C4-2B (cell line): ENCODE data around the gene ZNF385D.

Experiments used
- ZFX ChIP-seq: fragments of 450-650 bp; IDR thresholded peaks from 2 replicates; pipeline ENCODE4 v1.6.1; 2017
- TF ChIP-seq, protein P1 (sequence below): fragments of 450-650 bp; conservative IDR thresholded peaks from 2 replicates; pipeline ENCODE4 v1.5.1; 2017; ENCODE audit warnings: mild to moderate bottlenecking

DNA sequence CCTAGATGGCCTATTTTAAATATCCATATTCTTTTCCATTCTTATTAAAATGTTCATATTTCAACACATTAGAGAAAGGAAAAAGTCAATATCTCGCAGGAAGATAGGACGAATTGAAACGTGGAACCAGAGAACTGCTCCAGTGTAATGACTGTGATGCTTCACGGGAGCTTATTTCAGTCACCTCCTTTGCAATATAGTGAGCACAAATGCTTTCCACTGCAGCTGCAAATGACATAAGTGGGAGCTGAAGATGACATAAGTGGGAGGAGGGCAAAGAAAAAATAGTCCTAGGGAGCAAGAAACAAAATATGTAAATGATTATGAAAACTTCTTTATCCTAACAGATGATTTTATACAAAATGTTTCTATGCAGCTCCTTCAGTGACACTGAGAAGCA is 324.1 kb downstream of the ZNF385D start:
- TF ChIP-seq, protein P1, sequence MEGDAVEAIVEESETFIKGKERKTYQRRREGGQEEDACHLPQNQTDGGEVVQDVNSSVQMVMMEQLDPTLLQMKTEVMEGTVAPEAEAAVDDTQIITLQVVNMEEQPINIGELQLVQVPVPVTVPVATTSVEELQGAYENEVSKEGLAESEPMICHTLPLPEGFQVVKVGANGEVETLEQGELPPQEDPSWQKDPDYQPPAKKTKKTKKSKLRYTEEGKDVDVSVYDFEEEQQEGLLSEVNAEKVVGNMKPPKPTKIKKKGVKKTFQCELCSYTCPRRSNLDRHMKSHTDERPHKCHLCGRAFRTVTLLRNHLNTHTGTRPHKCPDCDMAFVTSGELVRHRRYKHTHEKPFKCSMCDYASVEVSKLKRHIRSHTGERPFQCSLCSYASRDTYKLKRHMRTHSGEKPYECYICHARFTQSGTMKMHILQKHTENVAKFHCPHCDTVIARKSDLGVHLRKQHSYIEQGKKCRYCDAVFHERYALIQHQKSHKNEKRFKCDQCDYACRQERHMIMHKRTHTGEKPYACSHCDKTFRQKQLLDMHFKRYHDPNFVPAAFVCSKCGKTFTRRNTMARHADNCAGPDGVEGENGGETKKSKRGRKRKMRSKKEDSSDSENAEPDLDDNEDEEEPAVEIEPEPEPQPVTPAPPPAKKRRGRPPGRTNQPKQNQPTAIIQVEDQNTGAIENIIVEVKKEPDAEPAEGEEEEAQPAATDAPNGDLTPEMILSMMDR, result no peak
- TF ChIP-seq ZFX, result no peak
